K562 (cell line): ENCODE measurements around the gene DOCK8. TPM values are rescaled to one million over a fixed set of nuclear protein-coding genes. Genes with fewer than 3 reads are reported as not detected.

Experiments
- ATAC-seq: fragments of 200-7000 bp; cut with Tn5 transposase; 3 replicates; pipeline ENCODE4 v1.9.1; 2020; ENCODE audit warnings: moderate library complexity
- BruUV-seq: library from RNA; stranded (reverse); fragments of 400-500 nt; replicated peaks from 2 replicates; lab custom pipeline; 2021; lab: Mats Ljungman, UMichigan
- CTCF ChIA-PET: fragments of 300-600 bp; formaldehyde crosslinking; extraction: SDS; loops from one replicate; lab custom pipeline; 2021; ENCODE audit warnings: low intra/inter-chr PET ratio; lab: Yijun Ruan, JAX
- POLR2A ChIA-PET: fragments of 300-600, 350-650 bp; sonication (Branson Sonifier 250); formaldehyde crosslinking; extraction: SDS; loops from one replicate; lab custom pipeline; 2021; ENCODE audit warnings: antibody characterized with exemption, inconsistent platforms; lab: Yijun Ruan, JAX
- DNase-seq, 4 experiments: peaks; one replicate each; pipeline versions ENCODE4 v3.0.0 to v3.0.0-alpha.2; 2011 to 2018; ENCODE audit warnings: low spot score in 3 of 4, mixed read lengths in 3 of 4; ENCODE audit errors: extremely low read depth in 1 of 4
- FAIRE-seq: peaks from 2 replicates; lab custom pipeline; 2011; peaks lifted over from hg19 to GRCh38; lab: Jason Lieb, UNC
- H2AFZ ChIP-seq: 2 replicates; pipeline ENCODE4 v1.6.0; 2011; ENCODE audit warnings: low read depth, low read length, control low read depth, inconsistent platforms
- H3K27ac ChIP-seq: fragments of 200-600 bp; 3 replicates; pipeline ENCODE4 v1.8.0; 2011; ENCODE audit warnings: low read depth, mild to moderate bottlenecking, control low read depth, inconsistent platforms, low read length, moderate library complexity, mixed read lengths; ENCODE audit errors: extremely low read depth
- H3K27me3 ChIP-seq, 2 experiments: fragments of 300-600 bp in 1 of 2; 2 replicates in 1 of 2; 3 replicates in 1 of 2; pipeline versions ENCODE4 v1.6.0 to v1.8.0; 2011; ENCODE audit warnings: inconsistent platforms in 2 of 2, low read length in 2 of 2, mild to moderate bottlenecking in 1 of 2, mixed read lengths in 1 of 2, moderate library complexity in 1 of 2; ENCODE audit not compliant: control insufficient read depth in 2 of 2, insufficient read depth in 2 of 2
- H3K36me3 ChIP-seq: fragments of 300-600 bp; 3 replicates; pipeline ENCODE4 v1.8.0; 2011; ENCODE audit warnings: mild to moderate bottlenecking, low read length, inconsistent platforms; ENCODE audit not compliant: control insufficient read depth, insufficient read depth
- H3K4me1 ChIP-seq, 2 experiments: fragments of 200-600 bp in 1 of 2; replicated peaks in 1 of 2; 2 replicates in 1 of 2; 3 replicates in 1 of 2; pipeline versions ENCODE4 v1.5.1 to v1.8.0; 2011; ENCODE audit warnings: inconsistent platforms in 2 of 2, low read length in 2 of 2, mild to moderate bottlenecking in 1 of 2, mixed read lengths in 1 of 2, moderate library complexity in 1 of 2; ENCODE audit not compliant: control insufficient read depth in 2 of 2, insufficient read depth in 2 of 2
- H3K4me2 ChIP-seq: 2 replicates; pipeline ENCODE4 v1.6.1; 2011; ENCODE audit warnings: low read length, control low read depth, inconsistent platforms, mixed read lengths; ENCODE audit not compliant: insufficient read depth
- H3K4me3 ChIP-seq: fragments of 200-600 bp; sonication (generic), shearing (Covaris generic); 2 replicates; pipeline ENCODE4 v1.5.1; 2016; ENCODE audit warnings: control low read depth, inconsistent platforms
- H3K79me2 ChIP-seq: fragments of 200-600 bp; 3 replicates; pipeline ENCODE4 v1.8.0; 2011; ENCODE audit warnings: low read length, inconsistent platforms; ENCODE audit not compliant: control insufficient read depth, insufficient read depth
- H3K9ac ChIP-seq, 2 experiments: 2 replicates each; pipeline versions ENCODE4 v1.6.0 to v1.6.1; 2011; ENCODE audit warnings: low read depth in 2 of 2, low read length in 2 of 2, control low read depth in 1 of 2, inconsistent platforms in 1 of 2, mild to moderate bottlenecking in 1 of 2, mixed read lengths in 1 of 2; ENCODE audit not compliant: insufficient read depth in 1 of 2
- H3K9me1 ChIP-seq: one replicate; pipeline ENCODE4 v1.6.0; 2011; ENCODE audit warnings: inconsistent platforms, mild to moderate bottlenecking, low read length, moderate library complexity; ENCODE audit not compliant: control insufficient read depth, insufficient read depth
- H3K9me3 ChIP-seq: replicated peaks from 2 replicates; pipeline ENCODE4 v1.5.1; 2011; ENCODE audit warnings: low read depth, low read length, inconsistent platforms; ENCODE audit not compliant: control insufficient read depth, insufficient read depth
- H4K20me1 ChIP-seq: replicated peaks from 2 replicates; pipeline ENCODE4 v1.6.1; 2011; ENCODE audit warnings: low read length, inconsistent platforms, mixed read lengths; ENCODE audit not compliant: control insufficient read depth, insufficient read depth
- BACH1 ChIP-seq: fragments of 200-800 bp; sonication (Bioruptor generic); IDR thresholded peaks from 2 replicates; pipeline ENCODE4 v1.6.1; 2016; ENCODE audit warnings: missing genetic modification characterization, missing compliant biosample characterization
- CBFA2T3 ChIP-seq: fragments of 450-650 bp; IDR thresholded peaks from 2 replicates; pipeline ENCODE4 v1.6.1; 2017
- COPS2 ChIP-seq: fragments of 450-650 bp; conservative IDR thresholded peaks from 2 replicates; pipeline ENCODE4 v1.6.1; 2016; ENCODE audit warnings: mild to moderate bottlenecking, moderate library complexity
- DLX4 ChIP-seq: fragments of 250-450 bp; sonication (Bioruptor Pico); IDR thresholded peaks from 2 replicates; pipeline ENCODE4 v1.6.1; 2021; ENCODE audit warnings: mild to moderate bottlenecking
- FOXK1 ChIP-seq: sonication (generic); formaldehyde crosslinking; IDR thresholded peaks from 2 replicates; pipeline ENCODE4 v1.8.0; 2022; ENCODE audit warnings: missing genetic modification reagents, mild to moderate bottlenecking, borderline replicate concordance
- PREB ChIP-seq: sonication (generic); formaldehyde crosslinking; IDR thresholded peaks from 2 replicates; pipeline ENCODE4 v1.8.1; 2023; ENCODE audit warnings: mild to moderate bottlenecking, missing genetic modification reagents
- RAD21 ChIP-seq, 2 experiments: fragments of 250-450 bp in 1 of 2; fragments of 450-650 bp in 1 of 2; sonication (Bioruptor Pico) in 1 of 2; formaldehyde crosslinking in 1 of 2; IDR thresholded peaks in 1 of 2; conservative IDR thresholded peaks in 1 of 2; 2 replicates each; pipeline versions ENCODE4 v1.4.0 to v1.8.0; 2020 to 2022; ENCODE audit warnings: mild to moderate bottlenecking in 2 of 2, moderate library complexity in 1 of 2
- SMAD3 ChIP-seq: fragments of 450-650 bp; formaldehyde crosslinking; conservative IDR thresholded peaks from 2 replicates; pipeline ENCODE4 v1.4.0; 2020; ENCODE audit warnings: mild to moderate bottlenecking
- SPI1 ChIP-seq: IDR thresholded peaks from 2 replicates; pipeline ENCODE4 v1.6.1; 2011; ENCODE audit warnings: low read depth, low read length, control low read depth, borderline replicate concordance
- SRSF1 ChIP-seq: fragments of 200-400 bp; formaldehyde crosslinking; IDR thresholded peaks from 2 replicates; pipeline ENCODE4 v1.6.1; 2017; ENCODE audit warnings: mild to moderate bottlenecking, low read depth, low read length, moderate library complexity
- STAG1 ChIP-seq: sonication (generic); formaldehyde crosslinking; IDR thresholded peaks from 2 replicates; pipeline ENCODE4 v1.5.0; 2020; ENCODE audit warnings: missing genetic modification reagents, borderline replicate concordance
- ZC3H8 ChIP-seq: fragments of 450-650 bp; IDR thresholded peaks from 2 replicates; pipeline ENCODE4 v1.6.1; 2017
- ZNF175 ChIP-seq: fragments of 200-800 bp; sonication (Bioruptor generic); IDR thresholded peaks from 2 replicates; pipeline ENCODE4 v1.6.1; 2016; ENCODE audit warnings: low read depth, mild to moderate bottlenecking, missing genetic modification characterization, missing compliant biosample characterization
- ZNF263 ChIP-seq: sonication (generic); formaldehyde crosslinking; IDR thresholded peaks from 2 replicates; pipeline ENCODE4 v1.8.0; 2022; ENCODE audit warnings: mild to moderate bottlenecking, missing genetic modification reagents, borderline replicate concordance
- ZNF324 ChIP-seq: fragments of 250-450 bp; sonication (Bioruptor Pico); IDR thresholded peaks from 2 replicates; pipeline ENCODE4 v1.4.0; 2020; ENCODE audit warnings: mild to moderate bottlenecking
- ZNF592 ChIP-seq: fragments of 450-650 bp; IDR thresholded peaks from 2 replicates; pipeline ENCODE4 v1.6.1; 2017; ENCODE audit warnings: antibody characterized with exemption, mild to moderate bottlenecking
- ZNF79 ChIP-seq: fragments of 250-450 bp; sonication (Bioruptor Pico); IDR thresholded peaks from 2 replicates; pipeline ENCODE4 v1.4.0; 2020; ENCODE audit warnings: low read depth, mild to moderate bottlenecking, moderate library complexity
- ZSCAN32 ChIP-seq: fragments of 450-650 bp; formaldehyde crosslinking; IDR thresholded peaks from 2 replicates; pipeline ENCODE4 v1.4.0; 2020; ENCODE audit warnings: mild to moderate bottlenecking, moderate library complexity
- WGBS: fragments of 100-300 bp; shearing (Covaris generic); methylation state at CpG from one replicate; pipeline ENCODE4 v1.1.6; 2016; ENCODE audit warnings: low coverage, mixed read lengths; ENCODE audit not compliant: insufficient coverage; ENCODE audit errors: missing lambda C conversion rate; 5-methylcytosine and 5-hydroxymethylcytosine counted together
- in situ Hi-C: fragments of 300-500 bp; cut with MboI; formaldehyde crosslinking; loops from 4 replicates; pipeline ENCODE4 v1.15.0; 2018; ENCODE audit warnings: inconsistent platforms, mixed read lengths
- intact Hi-C: fragments of 100-400 bp; cut with micrococcal nuclease; formaldehyde crosslinking; loops from 2 replicates; pipeline ENCODE4 v1.14.2; 2022
- polyA plus RNA-seq, 8 experiments: library from polyadenylated mRNA; depleted of rRNA in 4 of 8; stranded (reverse) in 5 of 8; unstranded in 3 of 8; fragments of >200 nt; fragmentation: Nextera tagmentation in 2 of 8; fragmentation: Illumina TruSeq in 1 of 8; extraction: Ambion mirVana in 2 of 8; extraction: Trizol in 1 of 8; gene quantifications; 2 replicates each; pipeline versions ENCODE4 v1.2.1 to v1.2.3, GENCODE V29; 2011 to 2014; ENCODE audit warnings: inconsistent platforms in 1 of 8, missing spikeins in 1 of 8
- total RNA-seq, 7 experiments: library from RNA; depleted of rRNA in 6 of 7; stranded (reverse); fragments of >200 nt in 6 of 7; fragmentation: Illumina TruSeq in 2 of 7; extraction: Trizol in 2 of 7; gene quantifications; 2 replicates each; pipeline versions ENCODE4 v1.2.1 to v1.2.3, GENCODE V29; 2011 to 2021; ENCODE audit warnings: low replicate concordance in 1 of 7

The DOCK8 gene
- total and polyA plus RNA-seq, 9 of the 15 experiments (the other 6 are each of a cell fraction or from before 2014, with no cell fraction given): 14.4 to 53.8 (median 25.1) TPM

GRCh38 chr9:209143-209758 lies 5.4 kb upstream of the DOCK8 start:
- H3K36me3 ChIP-seq: no peaks in the 10 kb centered on the region
- peaks cover 4% of the 10 kb centered on the region; the same call in 2 of the 3 replicates for H3K79me2 ChIP-seq
- no TSS peak for BruUV-seq
- peak overlapping the region; percentile 76 for H3K27ac ChIP-seq
- H4K20me1 ChIP-seq: no peaks in the 10 kb centered on the region
- peaks cover 14 to 41% of the 10 kb centered on the region in 2 experiments for H3K4me1 ChIP-seq
- peak in 3 of 4 experiments; percentile 9 to 51 (median 35) for DNase-seq
- intact Hi-C loops (no loop called here), in situ Hi-C loops (no loop called here)
- peak overlapping the region; percentile 99 for H2AFZ ChIP-seq
- peak; percentile 75 for ATAC-seq
- no peaks in the 10 kb centered on the region for H3K9me1 ChIP-seq
- H3K9me3 ChIP-seq: no peaks in the 10 kb centered on the region
- 14% methylated on average over 14 of the region's 14 CpGs for WGBS
- H3K4me3 ChIP-seq: no peak overlapping the region
- H3K9ac ChIP-seq: peak overlapping the region; percentile 66 to 80
- FAIRE-seq: peak; percentile 23
- H3K27me3 ChIP-seq: no peaks in the 10 kb centered on the region
- CTCF ChIA-PET: no interaction called here
- peak overlapping the region; percentile 86 for H3K4me2 ChIP-seq
- POLR2A ChIA-PET: interaction anchor here (0.6 kb wide), 1 partner anchor 10 kb away, joined by 4 read pairs; no protein-coding TSS in a partner anchor
- TF ChIP-seq ZC3H8 (no peak), ZNF592 (peak; percentile 69), STAG1 (CRISPR knock-in tag) (no peak), PREB (no peak), FOXK1 (CRISPR knock-in tag) (no peak), SMAD3 (no peak), ZNF79 (CRISPR knock-in tag) (no peak), DLX4 (CRISPR knock-in tag) (no peak), BACH1 (tag) (0 out of 2 replicates have a peak, but pooled peaks have one; percentile 42), SRSF1 (no peak), ZNF263 (CRISPR knock-in tag) (no peak), SPI1 (0 out of 2 replicates have a peak, but pooled peaks have one; percentile 12), COPS2 (no peak), ZNF175 (peak; percentile 50; the same call in 1 of the 2 replicates), ZNF324 (CRISPR knock-in tag) (no peak), CBFA2T3 (no peak), RAD21 (CRISPR knock-in tag; conservative IDR thresholded peaks at IDR 0.05 in 1 of 2, IDR thresholded peaks at IDR 0.05 in 1 of 2) (no peak), ZSCAN32 (CRISPR knock-in tag) (no peak)
